GDM1 (cell line): ENCODE results near the gene UNK.
"Not testable (repeated sequence)": the region's sequence is repeated elsewhere in the genome, so short reads cannot be mapped to it uniquely, and the experiment has no call there.

ENCODE experiments used
- DNase-seq: peaks from one replicate; lab custom pipeline; 2025; lab: John Stamatoyannopoulos, UW

UNK gene

GRCh38 chr17:75849279-75849646, 64.7 kb downstream of the UNK start:
- DNase-seq = no peak

DNA sequence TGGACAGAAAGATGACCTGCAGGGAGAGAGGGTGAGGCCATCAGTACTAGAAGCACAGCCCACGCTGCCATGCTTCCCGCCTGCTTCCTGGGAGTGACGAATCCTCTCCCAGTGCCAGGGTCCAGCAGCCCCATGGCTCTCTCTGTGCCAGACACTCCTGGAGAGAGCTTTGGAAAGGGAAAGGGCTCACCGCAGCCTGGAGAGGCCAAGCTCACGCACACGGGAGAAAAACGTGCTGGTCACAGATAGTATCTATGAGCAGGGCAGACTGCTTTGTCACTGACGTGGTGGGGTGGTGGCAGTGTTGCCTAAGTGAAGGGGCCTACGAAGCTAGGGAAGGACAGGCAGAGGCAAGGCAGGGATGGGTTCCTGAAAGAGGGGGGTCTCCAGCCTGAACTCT, 65.1 kb downstream of the UNK start:
- DNase-seq = no peak

DNA sequence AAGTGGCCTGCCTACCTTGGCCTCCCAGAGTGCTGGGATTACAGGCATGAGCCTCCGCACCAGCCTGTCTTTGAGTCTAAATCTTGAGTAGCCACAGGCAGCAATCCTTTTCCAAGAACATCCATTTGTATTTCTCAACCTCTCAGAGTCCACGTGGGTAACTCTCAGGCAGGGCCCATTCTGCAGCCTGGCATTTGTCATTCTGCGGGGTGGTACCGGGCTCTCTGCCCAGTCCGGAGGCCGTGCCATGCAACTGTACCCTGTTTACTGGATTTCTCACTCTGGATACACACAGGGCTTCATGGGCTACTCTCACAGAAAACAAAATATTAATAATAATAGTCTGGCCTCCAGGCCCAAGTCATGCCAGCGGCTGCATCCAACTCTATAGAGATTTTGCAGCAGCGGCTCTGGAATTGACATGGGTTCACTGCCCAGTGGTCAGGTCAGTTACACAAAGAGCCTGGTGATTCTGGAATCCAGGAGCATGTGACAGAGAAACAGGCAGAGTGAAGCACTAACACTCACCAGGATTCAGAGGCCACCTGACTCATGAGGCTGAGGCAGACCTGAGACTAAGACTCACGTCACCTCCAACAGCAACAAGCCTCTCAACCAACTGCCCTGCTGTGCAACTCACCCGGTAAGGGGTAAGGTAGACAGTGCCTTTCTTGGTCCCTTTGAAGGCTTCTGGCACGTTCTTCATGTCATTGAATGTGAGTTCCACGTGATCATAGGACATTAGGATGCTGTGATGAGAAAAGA, 66.5 kb downstream of the UNK start:
- DNase-seq = no peak

DNA sequence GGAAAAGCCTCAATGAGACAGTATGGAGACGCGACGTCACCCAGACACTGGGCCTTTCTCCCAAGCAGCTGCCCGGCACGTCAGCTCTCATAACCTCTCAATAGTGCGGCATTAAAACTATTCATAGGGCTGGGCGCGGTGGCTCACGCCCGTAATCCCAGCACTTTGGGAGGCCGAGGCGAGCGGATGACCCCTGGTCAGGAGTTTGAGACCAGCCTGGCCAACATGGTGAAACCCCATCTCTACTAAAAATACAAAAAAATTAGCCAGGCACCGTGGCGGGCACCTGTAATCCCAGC, 67.0 kb downstream of the UNK start:
- DNase-seq = not testable (repeated sequence)

- no peak for DNase-seq
These were observed 68.8 kb downstream of the UNK start for GRCh38 chr17:75853433-75853832.

DNA sequence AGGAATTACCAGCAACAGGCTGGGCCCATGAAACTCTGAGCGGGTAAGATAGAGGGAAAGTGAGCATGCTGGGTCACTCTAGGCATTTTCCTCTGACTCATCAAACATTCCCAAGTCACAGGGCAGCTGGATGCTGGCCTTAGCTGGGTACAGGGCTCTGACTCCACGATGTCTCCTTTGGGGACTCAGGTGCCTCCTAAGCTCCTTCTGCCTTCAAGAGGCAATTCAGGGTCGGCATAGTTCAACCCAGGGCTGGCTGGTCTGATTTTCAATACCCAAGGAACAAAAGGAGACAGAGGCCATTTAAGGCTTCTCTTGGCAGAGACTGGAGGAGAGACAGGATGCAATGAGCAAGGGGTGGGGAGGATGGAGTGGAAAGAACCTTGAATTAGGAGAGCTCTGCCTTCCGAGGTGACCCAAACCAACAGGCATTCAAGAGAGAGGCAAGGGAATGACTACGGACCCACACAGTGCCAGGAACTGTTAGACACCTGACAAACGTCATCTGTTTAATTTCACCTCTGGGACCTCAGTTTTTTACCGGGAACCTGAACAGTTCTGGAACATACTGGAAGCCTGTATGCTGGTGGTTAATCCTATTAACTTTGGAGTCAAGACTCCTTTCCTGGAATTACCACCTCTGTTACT, 69.6 kb downstream of the UNK start:
- no peak for DNase-seq

DNA sequence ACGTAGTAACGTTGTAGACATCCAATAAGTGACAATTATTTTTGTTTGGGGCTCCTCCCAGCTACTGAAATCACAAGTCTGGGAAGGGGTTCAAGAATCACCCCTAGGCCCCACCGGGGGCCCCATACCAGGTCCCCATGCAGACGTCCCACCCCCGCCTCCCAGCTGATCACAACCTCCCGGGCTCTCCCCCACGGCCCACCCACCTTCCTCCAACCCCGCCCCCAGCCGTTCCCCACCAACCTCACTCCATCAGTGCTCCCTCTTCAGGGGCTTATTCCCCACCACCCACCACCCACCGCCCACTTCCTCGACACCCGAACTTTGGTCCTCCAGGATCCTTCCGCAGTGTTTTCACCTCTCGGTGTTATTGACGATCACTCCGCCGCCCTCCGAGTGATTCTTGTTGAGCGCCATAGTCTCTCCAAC, 70.3 kb downstream of the UNK start:
- DNase-seq = no peak

GRCh38 chr17:75855310-75856061, 70.9 kb downstream of the UNK start, which contains the start of gene WBP2:
Gene WBP2 (minus strand): TSS chr17:75855335. CDS start chr17:75855297, 38 bp downstream.
- DNase-seq = peak; percentile 99

DNA sequence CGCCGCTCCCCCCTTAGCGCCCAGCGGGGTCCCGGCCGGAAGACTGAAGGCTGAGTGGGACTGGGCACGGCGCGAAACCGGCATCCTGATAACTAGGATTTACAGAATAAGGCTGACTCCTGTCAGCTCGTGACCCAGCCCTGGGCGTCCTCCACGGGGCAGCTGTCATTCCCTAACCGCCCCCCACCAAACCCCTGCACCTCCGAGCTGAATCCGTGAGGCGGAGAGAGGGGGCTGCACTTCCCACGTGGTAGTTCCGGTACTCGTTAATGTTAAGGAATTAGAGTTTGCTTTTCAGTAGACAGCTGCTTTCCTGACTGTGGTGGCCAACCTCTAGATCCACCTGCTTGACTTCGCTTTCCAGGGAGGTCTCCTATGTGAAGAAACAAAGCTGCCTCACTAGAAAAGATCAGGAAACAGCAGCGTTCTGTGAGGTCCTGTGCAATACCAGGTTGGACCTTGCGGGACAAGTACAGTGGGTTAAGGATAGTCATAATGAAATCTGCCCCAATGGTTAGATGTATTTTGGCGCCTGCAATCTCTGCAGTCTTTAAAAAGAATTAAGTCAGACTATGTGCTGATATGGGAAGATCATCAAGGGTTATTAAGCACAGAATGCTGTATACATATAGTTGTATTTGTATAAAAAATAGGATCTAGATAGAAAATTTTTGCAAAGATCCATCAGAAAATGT, 71.6 kb downstream of the UNK start:
- no peak for DNase-seq

DNA sequence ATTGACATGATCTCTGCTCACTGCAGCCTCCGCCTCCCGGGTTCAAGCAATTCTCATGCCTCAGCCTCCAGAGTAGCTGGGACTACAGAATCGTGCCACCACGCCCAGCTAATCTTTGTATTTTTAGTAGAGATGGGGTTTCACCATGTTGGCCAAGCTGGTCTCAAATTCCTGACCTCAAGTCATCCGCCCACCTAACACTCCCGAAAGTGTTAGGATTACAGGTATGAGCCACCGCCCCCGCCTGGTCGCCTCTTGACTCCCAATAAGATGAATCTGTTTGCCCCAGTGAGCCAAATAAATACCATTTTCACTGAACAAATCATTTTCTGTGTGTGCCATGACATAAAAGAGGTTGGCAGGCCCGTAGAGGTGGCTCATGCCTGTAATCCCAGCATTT, 74.8 kb downstream of the UNK start:
- not testable (repeated sequence) for DNase-seq

DNA sequence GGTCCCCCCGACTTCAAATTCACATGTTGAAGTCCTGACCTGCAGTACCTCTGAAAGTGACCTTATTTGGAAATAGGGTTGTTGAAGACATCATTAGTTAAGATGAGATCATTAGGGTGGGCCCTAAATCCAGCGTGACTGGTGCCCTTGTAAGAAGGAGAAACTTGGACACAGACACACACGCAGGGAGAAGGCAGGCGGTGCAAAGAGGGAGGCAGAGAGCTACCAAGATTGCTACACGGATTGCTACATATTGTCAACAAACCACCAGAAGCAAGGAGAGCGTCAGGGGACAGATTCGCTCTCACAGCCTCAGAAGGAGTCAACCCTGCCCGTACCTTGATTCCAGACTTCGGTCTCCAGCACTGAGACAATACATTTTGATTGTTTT, 77.3 kb downstream of the UNK start:
- DNase-seq = no peak

- DNase-seq = peak; percentile 49
These were observed 79.9 kb downstream of the UNK start for GRCh38 chr17:75864448-75864871.

DNA sequence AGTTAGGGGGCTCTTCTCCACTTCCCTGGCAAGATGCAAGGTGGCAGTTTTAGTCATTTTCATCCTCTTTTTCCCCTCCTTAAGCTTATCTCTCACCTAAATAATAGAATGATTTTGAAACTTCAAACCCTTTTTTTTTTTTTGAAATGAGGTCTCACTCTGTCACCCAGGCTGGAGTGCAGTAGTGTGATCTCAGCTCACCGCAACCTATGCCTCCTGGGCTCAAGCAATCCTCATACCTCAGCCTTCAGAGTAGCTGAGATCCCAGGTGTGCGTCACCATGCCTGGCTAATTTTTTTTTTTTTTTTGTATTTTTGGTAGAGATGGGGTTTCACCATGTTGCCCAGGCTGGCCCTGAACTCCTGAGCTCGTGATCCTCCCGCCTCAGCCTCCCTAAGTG, 80.3 kb downstream of the UNK start:
- DNase-seq = not testable (repeated sequence)

GRCh38 chr17:75865404-75866188, 81.0 kb downstream of the UNK start:
- DNase-seq = not testable (repeated sequence)

- not testable (repeated sequence) for DNase-seq
These were observed 84.2 kb downstream of the UNK start for GRCh38 chr17:75868730-75869281.

- DNase-seq = no peak
These were observed 84.9 kb downstream of the UNK start for GRCh38 chr17:75869282-75870141.

- DNase-seq = not testable (repeated sequence)
These were observed 85.6 kb downstream of the UNK start for GRCh38 chr17:75870228-75870627.

DNA sequence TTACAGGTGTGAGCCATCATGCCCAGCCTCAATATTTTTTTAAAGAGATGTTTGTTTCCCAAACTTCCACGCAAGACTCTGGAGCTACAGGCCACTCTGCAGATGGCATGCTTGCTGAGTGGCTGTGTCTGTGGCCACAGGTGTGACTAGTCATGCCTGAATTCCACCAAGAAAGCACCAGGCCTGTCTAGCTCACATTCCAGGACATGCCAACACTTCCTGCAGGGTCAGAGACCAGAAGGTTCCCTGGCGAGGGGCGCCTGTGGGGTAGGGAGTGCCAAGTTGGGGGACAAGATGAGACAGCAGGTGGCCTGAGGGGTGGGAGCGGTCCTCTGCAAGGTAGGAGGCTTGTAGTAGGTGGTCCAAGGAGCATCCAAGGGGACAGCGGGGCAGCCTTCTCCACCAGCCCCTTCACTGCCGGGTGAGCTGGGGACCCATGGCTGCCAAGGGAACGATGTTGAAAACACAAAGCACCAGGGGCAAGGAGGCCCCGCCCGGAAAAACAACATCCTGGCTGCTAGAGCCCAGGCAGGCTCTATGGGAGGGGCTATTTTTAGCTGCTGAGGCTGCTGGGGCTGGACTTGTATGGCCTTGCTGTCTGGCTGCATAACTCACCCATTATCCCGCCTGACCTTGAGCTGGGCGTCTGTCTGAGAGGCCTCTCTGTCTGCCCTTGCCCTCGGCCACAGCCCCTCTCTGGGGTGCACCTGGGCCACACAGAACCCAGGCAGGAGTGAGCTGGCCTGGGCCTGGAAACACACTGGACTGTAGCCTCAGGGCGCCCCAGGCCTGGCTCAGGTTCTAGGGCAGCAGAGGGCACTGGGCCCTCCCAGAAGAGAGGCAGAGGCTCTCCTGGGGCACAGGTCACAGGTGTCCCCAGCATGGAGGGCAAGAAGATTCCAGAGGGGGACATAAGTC, 88.1 kb downstream of the UNK start:
- DNase-seq = no peak
